Measurements from ENCODE around the gene FAM13B. TPM values are rescaled to one million over a fixed set of nuclear protein-coding genes. Genes with fewer than 3 reads are reported as not detected.
"Not testable (repeated sequence)": the region's sequence is repeated elsewhere in the genome, so short reads cannot be mapped to it uniquely, and the experiment has no call there.

The FAM13B gene
- polyA plus RNA-seq (ENCODE audit: insufficient read length in 10 of 10) = 10 to 100 TPM; 17.1 to 26.6 (median 23.9) TPM
- long read RNA-seq, donor 1 = 0 reads
- long read RNA-seq, donor 2, partial matches to known transcripts = 0 of 1 reads
- long read RNA-seq, donor 2, other reads (novel, unspliced or antisense) = 0 of 1 reads
- long read RNA-seq, donor 3 = 0 reads
- long read RNA-seq, donor 4, partial matches to known transcripts = 5 of 5 reads
- long read RNA-seq, donor 4, other reads (novel, unspliced or antisense) = 0 of 5 reads
- long read RNA-seq, donor 5, full-length matches to known transcripts = 3 of 3 reads
- long read RNA-seq, donor 5, partial matches to known transcripts = 0 of 3 reads
- long read RNA-seq, donor 5, other reads (novel, unspliced or antisense) = 0 of 3 reads
- long read RNA-seq, donor 6, partial matches to known transcripts = 0 of 1 reads
- long read RNA-seq, donor 6, other reads (novel, unspliced or antisense) = 0 of 1 reads
- long read RNA-seq, donor 7 = 0 reads
- long read RNA-seq, donor 8 = 0 reads
- long read RNA-seq, donor 9 = 0 reads

GRCh38 chr5:138032572-138033385 is at the start of gene FAM13B:
Gene FAM13B, minus strand, starts transcription at chr5:138033079. Its CDS starts 13,968 bp downstream, at chr5:138019111.
- DNase-seq = peak; percentile 59 to 89 (median 79)

DNA sequence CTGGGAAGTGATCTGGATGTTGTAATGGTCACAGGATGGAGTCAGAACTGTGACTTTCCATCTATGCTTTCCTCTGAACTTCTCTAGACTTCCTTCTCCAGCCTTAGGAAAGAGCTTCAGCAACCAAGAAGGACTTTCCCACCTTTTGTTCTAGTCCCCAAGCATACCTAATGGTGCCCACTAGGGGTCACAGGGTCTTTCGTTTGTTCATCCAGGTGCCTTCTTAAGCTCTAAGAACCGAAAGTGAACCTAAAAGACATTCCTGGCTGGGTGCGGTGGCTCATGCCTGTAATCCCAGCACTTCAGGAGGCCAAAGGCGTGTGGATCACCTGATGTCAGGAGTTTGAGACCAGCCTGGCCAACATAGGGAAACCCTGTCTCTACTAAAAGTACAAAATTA is 49.2 kb upstream of the FAM13B start:
- DNase-seq = no peak

DNA sequence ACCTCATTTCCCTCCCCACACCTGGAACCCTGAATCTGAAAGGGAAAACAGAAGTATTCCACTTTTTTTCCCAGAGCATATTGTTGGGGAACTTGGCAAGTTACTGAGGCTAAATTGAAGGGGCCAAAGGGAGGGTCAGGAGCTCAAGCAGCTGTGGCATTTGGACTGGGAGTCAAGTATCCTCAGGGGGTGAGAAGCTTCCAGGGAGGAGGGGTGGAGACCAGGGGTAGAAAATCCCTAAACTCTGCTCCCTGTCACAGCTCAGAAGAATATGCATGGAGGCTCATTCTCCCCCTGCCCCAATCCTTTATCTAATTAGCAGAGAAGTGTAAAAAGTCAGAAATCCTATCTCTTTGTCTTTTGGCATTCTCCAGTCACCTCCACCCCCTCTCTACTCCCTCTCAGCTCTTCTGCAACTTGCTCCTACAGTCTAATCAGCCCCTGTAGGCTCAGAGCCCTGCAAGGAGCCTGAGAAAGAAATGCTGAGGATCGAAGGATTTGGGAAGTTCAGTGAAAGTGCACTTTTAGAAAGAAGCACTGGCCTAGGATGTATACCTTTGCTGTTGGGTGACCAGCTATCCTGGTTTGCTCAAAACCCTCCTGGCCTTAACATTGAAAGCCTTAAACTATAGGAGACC is 45.2 kb upstream of the FAM13B start:
- DNase-seq = peak in 1 of 3 donors; percentile 17

- peak; percentile 49 to 78 (median 68) for DNase-seq
Observed at GRCh38 chr5:138077064-138077696, 44.3 kb upstream of the FAM13B start.

DNA sequence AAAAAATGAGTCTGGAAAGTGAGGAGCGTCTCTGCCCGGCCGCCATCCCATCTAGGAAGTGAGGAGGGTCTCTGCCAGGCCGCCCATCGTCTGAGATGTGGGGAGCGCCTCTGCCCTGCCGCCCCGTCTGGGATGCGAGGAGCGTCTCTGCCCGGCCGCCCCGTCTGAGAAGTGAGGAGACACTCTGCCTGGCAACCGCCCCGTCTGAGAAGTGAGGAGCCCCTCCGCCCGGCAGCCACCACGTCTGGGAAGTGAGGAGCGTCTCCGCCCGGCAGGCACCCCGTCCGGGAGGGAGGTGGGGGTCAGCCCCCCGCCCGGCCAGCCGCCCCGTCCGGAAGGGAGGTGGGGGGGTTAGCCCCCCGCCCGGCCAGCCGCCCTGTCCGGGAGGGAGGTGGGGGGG is 37.1 kb upstream of the FAM13B start:
- not testable (repeated sequence) for DNase-seq

DNA sequence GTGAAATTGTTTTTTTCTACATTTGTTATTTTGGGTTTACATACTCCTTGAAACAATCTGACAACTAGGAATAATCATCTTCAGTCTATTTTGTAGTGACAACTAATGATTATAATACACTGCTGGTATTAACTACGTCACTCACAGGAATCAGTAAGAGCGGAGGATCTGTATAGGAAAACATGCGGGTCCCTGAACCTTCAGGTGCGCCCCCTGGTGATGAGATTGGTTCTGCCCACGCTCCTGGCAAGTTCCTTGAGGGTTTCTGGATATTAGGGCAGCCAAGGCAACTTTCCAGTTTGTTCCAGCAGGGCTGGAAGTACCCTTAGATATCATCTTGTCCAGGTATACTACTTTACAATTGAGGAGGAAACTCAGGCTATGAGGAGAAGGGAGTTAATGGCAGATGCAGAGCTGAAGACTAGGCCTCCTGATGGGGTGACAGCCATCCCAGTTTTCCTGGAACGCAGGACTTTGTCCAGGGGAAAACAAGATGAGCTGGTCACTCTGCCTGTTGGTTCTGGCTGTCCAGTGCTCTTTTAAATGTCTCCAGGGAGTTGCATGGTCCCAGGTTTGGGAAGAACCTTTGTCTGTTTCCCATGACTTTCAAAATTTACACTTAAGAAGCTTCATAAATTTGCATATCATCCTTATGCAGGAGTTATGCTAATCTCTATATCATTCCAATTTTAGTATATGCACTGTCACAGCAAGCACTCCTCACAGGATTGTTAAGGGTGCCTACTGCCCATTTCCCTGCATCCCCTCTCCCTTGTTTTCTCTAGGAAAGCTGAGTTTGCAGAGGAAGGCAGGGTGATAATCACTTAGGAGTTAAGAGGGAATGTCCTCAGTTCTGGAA is 36.1 kb upstream of the FAM13B start:
- peak; percentile 30 to 44 (median 36) for DNase-seq

DNA sequence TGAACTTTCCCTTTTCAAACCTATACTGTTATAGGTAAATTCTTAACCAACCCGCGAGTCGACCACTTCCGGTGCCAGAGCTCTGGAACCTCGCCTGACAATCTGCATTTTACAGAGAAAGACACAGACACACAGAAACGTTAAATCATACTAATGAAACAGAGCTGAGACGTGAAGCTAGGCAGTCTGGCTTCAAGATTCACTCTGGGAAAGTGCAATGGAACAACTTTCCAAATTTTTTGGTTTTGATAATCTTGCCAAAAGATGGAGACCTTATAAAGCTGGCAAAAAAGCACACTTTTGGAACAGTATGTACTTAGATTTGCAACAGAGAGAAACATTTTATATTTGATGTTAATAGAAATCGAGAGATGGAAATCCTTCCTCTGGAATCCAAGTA is 35.1 kb upstream of the FAM13B start:
- no peak for DNase-seq

DNA sequence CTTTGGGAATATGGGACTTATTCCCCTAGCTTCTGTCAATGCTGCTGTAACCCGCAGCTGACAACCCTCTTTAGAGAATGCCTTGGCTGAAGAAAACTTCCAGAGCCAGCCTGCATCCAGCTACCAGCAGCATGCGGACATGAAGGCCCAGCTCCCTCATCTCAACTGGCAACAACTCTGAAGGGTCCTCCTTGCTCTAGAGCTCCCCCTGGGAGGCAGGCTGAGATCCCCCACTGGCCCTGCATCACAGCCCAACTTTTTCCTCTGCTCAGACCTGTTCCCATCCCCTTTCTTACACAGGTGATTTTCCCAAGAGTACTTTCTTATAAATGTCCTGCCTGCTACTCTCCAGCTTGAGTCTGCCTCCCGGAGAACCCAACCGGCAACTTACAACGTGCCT is 32.2 kb upstream of the FAM13B start:
- no peak for DNase-seq

- no peak for DNase-seq
Observed at GRCh38 chr5:138064526-138064925, 31.6 kb upstream of the FAM13B start.

- no peak for DNase-seq
Observed at GRCh38 chr5:138054847-138055558, 22.1 kb upstream of the FAM13B start.

DNA sequence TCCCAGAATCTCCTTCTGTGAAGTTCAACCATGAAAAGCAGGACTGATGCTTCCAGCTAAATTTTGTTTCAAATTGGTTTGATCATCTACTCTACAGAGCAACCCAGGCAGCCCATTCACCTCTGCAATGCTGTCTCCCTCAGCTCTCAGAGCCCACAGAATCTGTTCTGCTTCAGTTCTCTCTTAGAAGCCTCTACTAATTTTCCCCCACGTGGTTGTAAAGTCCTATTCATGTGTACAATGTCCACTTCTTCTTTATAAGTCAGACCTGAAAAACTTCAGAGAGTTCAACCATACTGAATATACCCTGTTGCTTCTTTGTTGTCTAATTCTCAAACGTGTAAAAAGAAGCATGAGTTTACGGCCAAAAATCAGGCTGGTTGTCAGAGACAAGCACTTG is 21.3 kb upstream of the FAM13B start:
- no peak for DNase-seq

DNA sequence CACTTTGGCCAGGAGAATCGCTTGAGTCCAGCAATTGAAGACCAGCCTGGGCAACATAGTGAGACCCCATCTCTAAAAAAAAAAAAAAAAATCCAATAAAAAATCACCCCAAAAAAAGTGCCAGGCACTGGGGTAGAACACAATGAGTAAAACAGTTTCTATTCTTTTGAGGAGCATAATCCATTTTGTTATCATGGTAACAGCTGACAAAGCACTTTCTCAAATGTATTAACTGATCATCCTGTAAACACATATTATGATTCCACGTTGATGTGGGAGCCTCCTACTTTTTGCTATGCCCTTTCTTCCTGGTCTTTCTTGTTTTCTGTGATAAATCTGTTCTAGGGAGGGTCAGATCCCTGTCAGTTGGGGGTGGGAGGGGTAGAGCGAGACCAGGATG is 20.7 kb upstream of the FAM13B start:
- DNase-seq = no peak

DNA sequence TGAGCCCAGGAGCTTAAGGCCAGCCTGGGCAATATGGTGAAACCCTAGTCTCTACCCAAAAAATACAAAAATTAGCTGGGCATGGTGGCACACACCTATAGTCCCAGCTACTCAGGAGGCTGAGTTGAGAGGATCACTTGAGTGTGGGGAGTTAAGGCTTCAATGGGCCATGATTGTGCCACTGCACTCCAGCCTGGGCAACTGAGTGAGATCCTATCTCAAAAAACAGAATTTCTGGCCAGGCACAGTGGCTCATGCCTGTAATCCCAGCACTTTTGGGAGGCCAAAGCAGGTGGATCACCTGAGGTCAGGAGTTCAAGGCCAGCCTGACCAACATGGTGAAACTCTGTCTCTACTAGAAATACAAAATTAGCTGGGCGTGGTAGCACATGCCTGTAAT is 19.8 kb upstream of the FAM13B start:
- not testable (repeated sequence) for DNase-seq

- no peak for DNase-seq
Observed at GRCh38 chr5:138051441-138052296, 18.8 kb upstream of the FAM13B start.

- not testable (repeated sequence) for DNase-seq
Observed at GRCh38 chr5:138045283-138045682, 12.4 kb upstream of the FAM13B start.

GRCh38 chr5:138038826-138039225 is 5.9 kb upstream of the FAM13B start:
- no peak for DNase-seq

DNA sequence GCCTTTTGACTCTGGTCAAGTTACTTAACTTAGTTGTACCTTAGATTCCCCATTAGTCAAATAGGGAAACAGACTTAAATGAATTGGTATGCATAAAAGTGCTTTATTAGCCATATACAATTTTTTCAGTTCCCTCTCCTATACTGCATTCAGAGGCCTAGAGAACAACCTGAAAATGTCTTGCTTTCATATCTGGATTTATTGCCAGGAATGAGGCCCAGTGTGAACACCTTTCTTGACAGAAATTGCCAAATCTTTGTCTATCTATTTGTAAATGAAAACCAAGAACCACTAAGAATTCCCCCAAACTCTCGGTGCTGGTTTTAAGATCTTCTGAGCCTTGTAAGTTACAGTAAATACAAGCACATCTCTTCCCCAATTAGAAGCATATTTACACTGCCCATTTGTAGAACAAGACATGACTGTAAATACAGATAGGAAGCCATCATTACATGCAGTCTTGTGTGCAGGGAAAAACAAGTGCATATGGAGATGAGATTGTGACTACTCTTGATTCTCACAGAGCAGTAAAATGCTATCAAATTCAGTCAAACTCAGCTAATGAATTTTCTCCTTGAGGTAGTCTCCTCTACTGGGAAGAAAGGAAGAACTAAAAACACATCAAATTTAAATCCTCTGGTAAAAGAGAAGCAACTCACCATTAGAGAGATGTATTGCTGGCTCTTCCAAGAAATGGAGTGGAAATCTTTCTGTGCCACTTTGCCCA is 5.2 kb upstream of the FAM13B start:
- DNase-seq = no peak

DNA sequence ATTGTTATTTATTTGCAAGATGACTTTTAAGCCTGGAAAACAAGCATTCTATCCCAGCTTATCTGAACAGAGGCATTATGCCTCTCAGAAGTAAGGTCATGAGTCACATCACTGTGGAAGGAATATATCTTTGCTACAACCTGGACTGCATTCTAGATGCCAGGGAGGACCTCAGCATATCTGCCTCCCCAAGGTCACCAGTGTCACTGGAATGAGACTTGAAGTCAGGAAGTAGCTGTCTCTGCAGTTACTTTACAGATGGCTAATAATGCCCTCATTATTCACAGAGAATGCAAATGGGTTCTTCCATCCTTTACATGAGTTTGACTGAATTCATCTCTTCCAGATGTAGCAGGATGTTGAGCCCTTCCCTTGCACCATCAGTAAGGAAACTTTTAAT is 4.4 kb upstream of the FAM13B start:
- DNase-seq = no peak

All from muscle of back (tissue), 13 donors.